D341Med (cell line): Measurements from ENCODE around the gene IL17RE.

ENCODE experiments used
- DNase-seq: peaks from one replicate; pipeline ENCODE4 v3.0.0; 2012; ENCODE audit warnings: low spot score

IL17RE gene

GRCh38 chr3:9955611-9956352 is 53.1 kb downstream of the IL17RE start:
- no peak for DNase-seq

GRCh38 chr3:9957214-9957613 is 54.6 kb downstream of the IL17RE start:
- DNase-seq, result no peak

- no peak for DNase-seq
Observed at GRCh38 chr3:9965200-9965875, 62.7 kb downstream of the IL17RE start.
